AG08396 (cell line): Measurements from ENCODE around the gene RRP36.
A peak's percentile ranks its signal among the peaks of the same experiment; 100 is the strongest.
"Not testable (repeated sequence)": the region's sequence is repeated elsewhere in the genome, so short reads cannot be mapped to it uniquely, and the experiment has no call there.

Experiments used
- DNase-seq: peaks from one replicate; pipeline ENCODE4 v3.0.0; 2012; ENCODE audit warnings: low spot score, mixed read lengths

Gene RRP36

DNA sequence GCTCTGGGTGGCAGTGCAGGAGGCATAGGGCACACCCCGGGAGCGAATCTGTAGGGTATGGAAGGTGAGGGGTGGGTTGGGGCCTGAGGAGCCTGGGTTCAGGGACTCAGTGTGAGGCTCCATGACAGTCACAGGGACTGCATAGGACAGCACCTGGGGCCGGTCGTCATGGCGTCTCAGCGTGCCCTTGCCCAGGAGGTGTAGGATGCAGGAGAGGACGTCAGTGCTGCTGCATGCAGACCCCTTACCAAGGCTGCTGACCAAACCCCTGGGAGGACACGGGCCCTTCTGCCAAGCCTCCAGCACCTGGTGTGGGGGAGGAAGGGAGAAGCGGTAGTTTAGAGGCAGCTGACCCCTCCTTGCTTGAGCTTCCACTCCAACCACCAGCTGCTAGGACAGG is 16.3 kb downstream of the RRP36 start:
- DNase-seq, result no peak

DNA sequence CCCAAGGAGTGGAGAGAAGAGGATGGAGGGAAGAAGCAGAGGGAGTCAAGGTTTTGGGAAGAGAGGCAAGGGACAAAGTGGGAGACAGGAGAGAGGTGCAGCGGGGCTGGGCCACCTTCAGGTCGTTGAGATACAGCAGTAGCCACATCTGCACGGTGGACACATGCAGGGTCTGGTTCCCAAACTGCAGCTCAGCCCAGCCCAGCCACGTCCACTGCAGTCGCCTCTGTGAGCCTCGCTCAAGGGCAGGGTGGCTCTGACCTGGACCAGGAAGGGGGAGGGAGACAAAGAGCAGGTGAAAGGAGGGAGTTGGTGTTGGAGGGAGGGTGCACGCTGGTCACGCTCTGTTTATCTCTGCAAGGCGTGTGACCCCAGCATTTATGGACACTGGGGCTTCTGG is 17.3 kb downstream of the RRP36 start:
- no peak for DNase-seq

- no peak for DNase-seq
Measured at GRCh38 chr6:43040542-43041257, 19.3 kb downstream of the RRP36 start.

DNA sequence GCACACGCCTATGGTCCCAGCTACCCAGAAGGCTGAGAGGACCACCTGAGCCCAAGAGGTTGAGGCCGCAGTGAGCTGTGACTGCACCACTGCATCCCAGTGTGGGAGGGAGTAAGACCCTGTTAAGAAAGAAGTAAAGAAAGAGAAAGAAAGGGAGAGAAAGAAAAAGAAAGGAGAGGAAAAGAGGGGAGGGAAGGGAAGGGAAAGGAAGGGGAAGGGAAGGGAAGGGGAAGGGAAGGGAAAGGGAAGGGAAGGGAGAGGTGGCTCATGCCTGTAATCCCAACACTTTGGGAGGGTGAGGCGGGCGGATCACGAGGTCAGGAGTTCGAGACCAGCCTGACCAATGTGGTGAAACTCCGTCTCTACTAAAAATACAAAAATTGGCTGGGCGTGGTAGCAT is 20.1 kb downstream of the RRP36 start:
- not testable (repeated sequence) for DNase-seq

- no peak for DNase-seq
Measured at GRCh38 chr6:43043310-43043709, 21.9 kb downstream of the RRP36 start.

- DNase-seq, result no peak
Measured at GRCh38 chr6:43045371-43045930, 24.0 kb downstream of the RRP36 start.

GRCh38 chr6:43047998-43048397 is 26.6 kb downstream of the RRP36 start:
- DNase-seq, result no peak

DNA sequence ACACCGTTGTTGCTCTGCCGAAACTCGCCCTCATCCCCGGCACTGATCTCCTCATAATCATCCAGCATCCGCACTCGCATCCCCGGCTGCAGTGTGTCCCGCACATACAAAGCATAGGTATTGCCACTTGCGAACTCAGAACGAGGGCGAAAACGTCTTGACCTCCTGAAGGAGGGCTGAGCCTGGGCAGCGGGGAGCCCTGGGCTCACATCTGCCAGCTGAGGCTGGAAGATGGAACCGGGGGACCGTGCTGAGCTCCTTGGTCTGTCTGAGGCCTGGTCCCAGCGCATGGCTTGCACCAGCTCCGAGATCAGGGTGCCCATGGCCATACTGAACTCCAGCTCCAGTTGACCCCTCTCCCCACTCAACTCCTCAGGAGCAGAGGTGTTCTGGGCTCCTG is 29.6 kb downstream of the RRP36 start:
- DNase-seq, result no peak

DNA sequence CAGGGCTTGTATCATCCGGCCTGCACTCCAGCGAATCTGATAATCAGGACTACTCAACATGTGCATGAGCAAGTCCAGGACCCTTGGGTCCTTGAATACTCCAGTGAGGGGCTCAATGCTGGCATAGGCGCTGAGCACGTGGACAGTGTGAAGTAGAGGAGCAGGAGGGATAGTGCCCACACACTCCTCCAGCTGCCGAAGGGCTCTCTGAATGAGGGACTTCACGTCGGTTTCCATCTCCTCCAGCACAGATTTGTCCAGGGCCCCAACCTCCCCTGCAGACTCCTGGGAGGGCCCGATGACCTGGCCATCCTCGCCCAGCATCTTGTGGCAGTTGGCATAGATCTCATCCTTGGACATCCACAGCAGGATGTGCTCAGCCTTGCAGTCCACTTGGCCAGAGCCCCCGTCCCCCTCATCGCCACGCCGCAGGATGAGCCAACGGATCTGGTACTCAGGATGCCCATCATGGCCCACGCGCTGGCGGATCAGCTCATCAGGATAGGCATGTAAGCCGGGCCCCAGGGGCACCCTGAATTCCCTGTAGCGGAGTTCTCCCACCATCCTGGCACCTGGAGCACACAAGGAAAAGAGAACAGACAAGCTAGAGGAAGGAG is 30.9 kb downstream of the RRP36 start:
- DNase-seq, result no peak

GRCh38 chr6:43052842-43053544 is 31.6 kb downstream of the RRP36 start:
- DNase-seq, result peak; percentile 35

DNA sequence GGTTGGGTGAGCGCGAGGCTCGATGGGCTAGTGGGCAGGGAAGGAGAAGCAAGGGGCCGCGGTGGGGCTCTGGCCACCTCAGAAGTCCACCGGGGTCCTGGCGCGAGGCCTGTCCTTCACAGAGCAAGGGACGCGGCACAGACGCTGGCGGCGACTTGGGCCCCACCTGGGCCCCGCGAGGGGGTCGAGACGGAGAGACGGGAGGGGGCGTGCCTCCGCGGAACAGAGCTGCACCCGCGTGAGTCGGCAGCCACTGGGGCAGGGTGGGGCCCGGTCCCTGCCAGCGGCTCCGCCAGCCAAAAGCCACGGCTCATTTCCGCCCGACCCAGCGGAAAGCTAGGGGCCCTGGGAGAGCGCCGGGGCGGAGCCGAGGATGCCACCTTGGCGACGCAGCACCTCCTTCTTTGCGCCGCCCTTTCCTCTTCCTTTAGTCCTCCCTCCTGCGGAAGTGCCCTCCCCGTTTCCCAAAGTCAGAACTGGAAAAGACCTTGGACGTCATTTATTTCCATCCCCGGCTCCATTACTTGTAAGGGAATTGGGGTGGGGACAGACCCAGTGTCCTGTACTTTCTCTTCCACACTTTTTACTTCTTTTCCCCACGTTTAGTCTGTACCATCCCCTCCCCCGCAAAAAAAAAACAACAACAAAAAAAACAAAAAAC is 32.3 kb downstream of the RRP36 start, which contains the start of gene CUL7:
Gene CUL7, minus strand, starts transcription at position 307 of the 661 bp plus-strand sequence. CDS start 1,063 bp downstream, outside the sequence.
- DNase-seq, result peak; percentile 99

GRCh38 chr6:43054206-43054943 is 33.0 kb downstream of the RRP36 start:
- peak; percentile 67 for DNase-seq

DNA sequence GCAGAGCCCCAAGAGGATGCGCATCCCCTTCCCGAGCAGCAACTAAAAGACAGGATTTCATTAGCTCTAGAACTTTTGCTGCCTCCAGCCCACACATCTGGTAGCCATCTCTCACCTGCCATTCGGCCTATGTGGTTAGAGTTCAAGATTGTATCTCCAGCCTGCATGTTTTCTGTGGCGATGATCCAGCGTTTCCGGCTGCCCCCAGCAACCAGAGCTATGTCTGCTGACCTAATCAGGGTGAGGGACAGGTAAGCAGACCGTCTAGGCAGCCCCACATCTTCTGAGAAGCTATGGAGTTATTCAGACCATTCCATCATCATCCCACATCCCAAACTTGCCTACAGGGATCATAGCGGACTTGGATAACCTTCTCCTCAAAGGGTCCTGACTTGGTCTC is 34.5 kb downstream of the RRP36 start:
- no peak for DNase-seq

GRCh38 chr6:43058531-43058930 is 37.1 kb downstream of the RRP36 start:
- DNase-seq, result no peak

DNA sequence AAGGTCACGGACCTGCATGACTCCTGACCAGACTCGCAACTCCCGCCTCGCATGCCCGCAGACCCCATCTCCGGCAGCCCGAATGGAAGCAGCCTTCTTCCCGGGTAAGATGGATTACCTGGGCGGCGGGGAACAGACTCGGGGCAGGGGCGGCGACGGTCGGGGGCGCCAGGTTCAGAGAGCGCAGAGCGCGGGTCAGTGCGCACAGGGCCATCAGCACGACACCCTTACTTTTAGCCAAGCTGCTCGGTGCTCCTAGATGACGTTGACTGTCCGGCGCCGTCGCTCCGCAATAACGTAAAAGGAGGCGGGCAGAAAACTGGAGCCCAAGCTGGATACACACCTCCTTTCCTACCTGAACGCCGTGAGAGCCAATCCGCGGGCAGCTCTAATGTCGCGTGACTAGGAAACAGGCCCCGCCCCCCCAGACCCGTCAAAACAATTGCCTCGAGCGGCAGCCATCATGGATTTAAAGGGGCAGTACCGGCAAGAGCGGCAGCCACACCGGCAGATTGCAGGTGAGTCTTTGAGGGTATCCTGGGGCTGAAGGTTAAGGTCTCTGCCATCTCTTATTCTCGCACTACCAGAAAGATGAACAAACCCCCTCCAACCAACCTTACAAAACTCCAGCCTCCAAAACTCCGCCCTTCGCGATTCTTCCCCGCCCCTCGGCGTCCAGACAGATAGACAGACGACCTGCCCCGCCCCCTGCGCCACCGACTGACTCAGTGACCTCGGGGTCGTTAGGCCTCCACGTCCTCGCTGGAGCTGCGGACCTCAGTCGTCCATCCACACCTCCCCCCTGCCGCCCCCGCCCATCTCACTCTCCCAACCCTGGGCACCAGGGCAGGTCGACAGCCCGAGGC is 38.0 kb downstream of the RRP36 start, which contains the start of the genes KLC4 and MRPL2:
Gene KLC4, plus strand, starts transcription at position 464 of the 866 bp plus-strand sequence. CDS start 1,705 bp downstream, outside the sequence.
Gene MRPL2, minus strand, starts transcription at position 267 of the 866 bp plus-strand sequence. Its CDS starts 53 bp downstream, at position 214.
- peak; percentile 98 for DNase-seq

DNA sequence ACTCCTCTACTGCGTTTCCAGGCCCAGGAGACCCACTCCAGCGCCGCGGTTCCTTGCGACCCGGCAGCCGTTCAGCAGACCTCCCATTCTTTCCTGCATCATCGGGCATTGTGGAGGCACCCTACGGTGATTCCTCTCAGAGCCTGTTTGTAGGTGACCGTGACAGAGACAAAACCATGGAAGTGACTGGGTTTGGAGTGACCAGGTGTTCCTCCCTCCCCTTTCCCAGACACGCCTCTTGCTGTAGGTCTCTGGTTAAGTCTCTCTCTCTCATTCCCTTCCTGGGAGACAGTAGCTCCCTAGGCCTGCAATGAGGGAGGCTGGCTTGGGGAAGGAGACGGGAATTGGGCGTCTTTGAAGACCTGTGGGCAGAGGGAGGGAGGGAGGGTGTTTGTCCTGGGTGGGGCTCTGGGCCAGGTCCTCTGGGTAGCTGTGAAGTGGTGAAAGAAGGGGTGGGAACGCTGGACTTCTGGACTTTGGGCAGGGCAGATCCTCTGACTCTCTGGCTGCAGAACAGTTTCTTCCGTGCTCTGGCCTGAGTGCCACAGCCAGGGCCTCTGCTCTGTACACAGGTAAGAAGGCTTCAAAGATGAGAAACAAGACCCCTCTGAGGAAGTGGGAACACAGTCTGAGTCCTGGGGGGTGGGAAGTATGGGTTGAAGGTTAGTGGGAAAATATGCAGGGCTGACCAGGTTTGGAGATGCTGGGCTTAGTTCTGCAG is 38.8 kb downstream of the RRP36 start:
- DNase-seq, result no peak

DNA sequence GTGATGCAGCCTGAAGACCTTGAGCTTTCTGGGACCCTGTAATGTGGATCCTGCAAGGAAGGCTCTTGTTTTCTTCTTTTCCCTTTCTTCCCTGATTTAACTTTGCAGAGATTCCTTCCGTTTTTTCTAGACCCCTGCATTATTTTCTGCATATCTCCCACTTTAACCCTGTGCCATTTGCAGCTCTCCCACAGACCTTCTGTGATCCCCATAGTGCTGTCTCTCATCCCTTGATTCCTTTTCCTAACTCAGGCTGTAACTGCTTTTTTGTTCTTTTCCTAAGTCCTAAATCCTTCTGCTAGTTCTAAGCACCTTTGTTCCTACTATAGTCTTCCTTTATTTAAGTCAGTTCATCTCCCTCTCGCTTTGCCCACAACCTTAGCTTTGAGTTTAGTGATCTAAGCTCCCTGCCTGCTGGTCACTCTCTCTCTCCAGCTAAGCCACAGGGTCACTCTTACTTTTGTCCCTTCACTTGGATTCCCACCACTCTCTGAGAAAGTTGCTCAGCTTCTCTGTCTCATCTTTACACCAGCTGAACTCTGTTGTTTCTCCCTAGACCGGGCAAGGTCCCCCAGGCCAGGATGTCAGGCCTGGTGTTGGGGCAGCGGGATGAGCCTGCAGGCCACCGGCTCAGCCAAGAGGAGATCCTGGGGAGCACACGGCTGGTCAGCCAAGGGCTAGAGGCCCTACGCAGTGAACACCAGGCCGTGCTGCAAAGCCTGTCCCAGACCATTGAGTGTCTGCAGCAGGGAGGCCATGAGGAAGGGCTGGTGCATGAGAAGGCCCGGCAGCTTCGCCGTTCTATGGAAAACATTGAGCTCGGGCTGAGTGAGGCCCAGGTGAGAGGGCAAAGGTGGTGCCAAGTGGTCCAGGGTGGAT is 39.6 kb downstream of the RRP36 start:
- no peak for DNase-seq

DNA sequence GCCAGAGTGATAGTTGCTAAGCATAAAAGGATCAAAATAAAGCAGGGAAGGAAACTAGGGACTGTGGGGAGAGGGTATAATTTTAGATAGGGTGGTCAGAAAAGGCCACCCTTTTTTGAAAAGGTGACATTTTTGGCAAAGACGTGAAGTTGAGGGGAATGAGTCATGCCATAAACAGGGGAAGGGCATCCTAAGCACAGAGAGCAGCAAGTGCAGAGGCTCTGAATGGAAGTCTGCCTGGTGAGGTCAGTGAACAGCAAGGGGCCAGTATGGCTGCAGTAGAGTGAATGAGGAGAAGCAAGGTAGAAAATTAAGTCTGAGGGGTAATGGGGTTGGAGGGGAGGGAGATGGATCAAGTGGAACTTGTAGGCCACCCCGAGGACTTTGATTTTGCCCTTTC is 40.4 kb downstream of the RRP36 start:
- peak; percentile 36 for DNase-seq

DNA sequence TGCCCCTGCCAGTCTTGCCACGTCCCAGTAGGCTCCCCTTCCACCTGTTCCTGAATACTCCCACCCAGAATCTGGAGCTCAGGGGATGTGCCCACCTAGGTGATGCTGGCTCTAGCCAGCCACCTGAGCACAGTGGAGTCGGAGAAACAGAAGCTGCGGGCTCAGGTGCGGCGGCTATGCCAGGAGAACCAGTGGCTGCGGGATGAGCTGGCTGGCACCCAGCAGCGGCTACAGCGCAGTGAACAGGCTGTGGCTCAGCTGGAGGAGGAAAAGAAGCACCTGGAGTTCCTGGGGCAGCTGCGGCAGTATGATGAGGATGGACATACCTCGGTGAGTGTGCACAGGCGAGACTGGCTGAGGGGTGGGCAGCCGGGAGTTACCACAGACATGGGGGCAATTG is 41.4 kb downstream of the RRP36 start:
- DNase-seq, result no peak
